Measurements from ENCODE around the gene PAGE2.

The PAGE2 gene

GRCh38 chrX:55072286-55072685, 16.5 kb upstream of the PAGE2 start:
- H3K9me2 ChIP-seq (replicated peaks; ENCODE audit: low read depth, low read length), result no peaks in the 10 kb centered on the region
- H3K27me3 ChIP-seq (ENCODE audit: insufficient read depth, low read length, poor library complexity, severe bottlenecking), result no peaks in the 10 kb centered on the region
- no peak overlapping the region for H3K9ac ChIP-seq (ENCODE audit: low read depth, low read length, poor library complexity, severe bottlenecking)
- H3K4me2 ChIP-seq (ENCODE audit: low read depth, low read length, poor library complexity, severe bottlenecking), result no peak overlapping the region
- H3K36me3 ChIP-seq (ENCODE audit: insufficient read depth, low read length), result no peaks in the 10 kb centered on the region
- no peak for TF ChIP-seq EZH2phosphoT487 (IDR thresholded peaks at IDR 0.05; ENCODE audit: borderline replicate concordance)
- TF ChIP-seq, protein P1, sequence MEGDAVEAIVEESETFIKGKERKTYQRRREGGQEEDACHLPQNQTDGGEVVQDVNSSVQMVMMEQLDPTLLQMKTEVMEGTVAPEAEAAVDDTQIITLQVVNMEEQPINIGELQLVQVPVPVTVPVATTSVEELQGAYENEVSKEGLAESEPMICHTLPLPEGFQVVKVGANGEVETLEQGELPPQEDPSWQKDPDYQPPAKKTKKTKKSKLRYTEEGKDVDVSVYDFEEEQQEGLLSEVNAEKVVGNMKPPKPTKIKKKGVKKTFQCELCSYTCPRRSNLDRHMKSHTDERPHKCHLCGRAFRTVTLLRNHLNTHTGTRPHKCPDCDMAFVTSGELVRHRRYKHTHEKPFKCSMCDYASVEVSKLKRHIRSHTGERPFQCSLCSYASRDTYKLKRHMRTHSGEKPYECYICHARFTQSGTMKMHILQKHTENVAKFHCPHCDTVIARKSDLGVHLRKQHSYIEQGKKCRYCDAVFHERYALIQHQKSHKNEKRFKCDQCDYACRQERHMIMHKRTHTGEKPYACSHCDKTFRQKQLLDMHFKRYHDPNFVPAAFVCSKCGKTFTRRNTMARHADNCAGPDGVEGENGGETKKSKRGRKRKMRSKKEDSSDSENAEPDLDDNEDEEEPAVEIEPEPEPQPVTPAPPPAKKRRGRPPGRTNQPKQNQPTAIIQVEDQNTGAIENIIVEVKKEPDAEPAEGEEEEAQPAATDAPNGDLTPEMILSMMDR (conservative IDR thresholded peaks at IDR 0.05; ENCODE audit: low read length), result no peak
- no peak overlapping the region for H2AFZ ChIP-seq (ENCODE audit: low read length)
- no peaks in the 10 kb centered on the region for H3K79me2 ChIP-seq (ENCODE audit: insufficient read depth, low read length)
- H3K9me3 ChIP-seq (ENCODE audit: insufficient read depth, low read depth, low read length), result no peaks in the 10 kb centered on the region
- no peak overlapping the region for H3K4me3 ChIP-seq (ENCODE audit: low read length, poor library complexity, severe bottlenecking)
- H3K4me1 ChIP-seq (ENCODE audit: insufficient read depth, low read length, poor library complexity, severe bottlenecking), result no peaks in the 10 kb centered on the region
- no peaks in the 10 kb centered on the region for H4K20me1 ChIP-seq (ENCODE audit: insufficient read depth, low read length, poor library complexity, severe bottlenecking)
- no peaks in the 10 kb centered on the region for H3F3A ChIP-seq (ENCODE audit: low read depth)

GRCh38 chrX:55074851-55075467, 13.9 kb upstream of the PAGE2 start, which contains the start of gene PAGE2B:
Gene PAGE2B, plus strand, starts transcription at chrX:55075030. Its CDS starts 1,012 bp downstream, at chrX:55076042.
- no peak within 1 kb of the TSS for H3K9ac ChIP-seq (ENCODE audit: low read depth, low read length, poor library complexity, severe bottlenecking)
- no peaks in the 10 kb centered on the region for H3K27me3 ChIP-seq (ENCODE audit: insufficient read depth, low read length, poor library complexity, severe bottlenecking)
- H3K4me3 ChIP-seq (ENCODE audit: low read length, poor library complexity, severe bottlenecking), result no peak within 1 kb of the TSS
- no peak within 1 kb of the TSS for H2AFZ ChIP-seq (ENCODE audit: low read length)
- H3K79me2 ChIP-seq (ENCODE audit: insufficient read depth, low read length), result no peaks in the 10 kb centered on the region
- H3F3A ChIP-seq (ENCODE audit: low read depth), result no peaks in the 10 kb centered on the region
- H3K4me1 ChIP-seq (ENCODE audit: insufficient read depth, low read length, poor library complexity, severe bottlenecking), result no peaks in the 10 kb centered on the region
- no peaks in the 10 kb centered on the region for H3K36me3 ChIP-seq (ENCODE audit: insufficient read depth, low read length)
- no peaks in the 10 kb centered on the region for H4K20me1 ChIP-seq (ENCODE audit: insufficient read depth, low read length, poor library complexity, severe bottlenecking)
- H3K9me3 ChIP-seq (ENCODE audit: insufficient read depth, low read depth, low read length), result no peaks in the 10 kb centered on the region
- H3K9me2 ChIP-seq (replicated peaks; ENCODE audit: low read depth, low read length), result no peaks in the 10 kb centered on the region
- TF ChIP-seq, protein P1 (conservative IDR thresholded peaks at IDR 0.05; ENCODE audit: low read length), result no peak
- TF ChIP-seq EZH2phosphoT487 (IDR thresholded peaks at IDR 0.05; ENCODE audit: borderline replicate concordance), result no peak
- no peak within 1 kb of the TSS for H3K4me2 ChIP-seq (ENCODE audit: low read depth, low read length, poor library complexity, severe bottlenecking)

DNA sequence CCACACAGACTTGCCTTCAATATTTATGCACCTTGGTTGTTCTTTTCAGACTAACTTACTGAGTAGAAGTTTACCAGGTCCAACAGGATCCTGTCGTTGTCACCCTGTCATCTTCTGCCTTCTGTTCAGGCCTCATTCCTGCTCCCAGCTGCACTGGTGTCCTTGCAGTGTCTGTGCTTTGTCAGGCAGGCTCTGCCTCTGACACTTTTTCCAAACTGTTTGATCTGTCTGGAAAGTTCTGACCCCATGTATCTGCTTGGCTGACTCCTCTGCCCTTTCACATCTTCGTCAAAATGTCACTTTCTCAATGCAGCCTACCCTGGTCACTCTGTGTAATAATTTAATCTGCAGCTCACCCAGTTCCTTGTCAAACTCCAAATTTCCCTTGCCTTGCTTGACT, 9.9 kb downstream of the PAGE2 start:
- H3K9me3 ChIP-seq (ENCODE audit: insufficient read depth, low read depth, low read length), result no peaks in the 10 kb centered on the region

More for the DNA sequence above, 9.9 kb downstream of the PAGE2 start:
- Histone ChIP-seq H3K9me2 (replicated peaks; ENCODE audit: low read depth, low read length) (no peaks in the 10 kb centered on the region), H3K4me2 (ENCODE audit: low read depth, low read length, poor library complexity, severe bottlenecking) (no peak overlapping the region), H3K4me1 (ENCODE audit: insufficient read depth, low read length, poor library complexity, severe bottlenecking) (no peaks in the 10 kb centered on the region), H3F3A (ENCODE audit: low read depth) (no peaks in the 10 kb centered on the region), H3K27me3 (ENCODE audit: insufficient read depth, low read length, poor library complexity, severe bottlenecking) (no peaks in the 10 kb centered on the region), H2AFZ (ENCODE audit: low read length) (no peak overlapping the region), H3K4me3 (ENCODE audit: low read length, poor library complexity, severe bottlenecking) (no peak overlapping the region), H3K36me3 (ENCODE audit: insufficient read depth, low read length) (no peaks in the 10 kb centered on the region), H3K79me2 (ENCODE audit: insufficient read depth, low read length) (no peaks in the 10 kb centered on the region), H4K20me1 (ENCODE audit: insufficient read depth, low read length, poor library complexity, severe bottlenecking) (no peaks in the 10 kb centered on the region), H3K9ac (ENCODE audit: low read depth, low read length, poor library complexity, severe bottlenecking) (no peak overlapping the region)
- TF ChIP-seq EZH2phosphoT487 (IDR thresholded peaks at IDR 0.05; ENCODE audit: borderline replicate concordance), result no peak
- TF ChIP-seq, protein P1 (conservative IDR thresholded peaks at IDR 0.05; ENCODE audit: low read length), result no peak

Measured in Loucy (cell line).